ACC112 (cell line): Measurements from ENCODE around the gene ZFAND2A.

ENCODE experiments used
- H2AFZ ChIP-seq: fragments of 200-600 bp; sonication (generic); one replicate; pipeline ENCODE4 v1.6.0; 2017; ENCODE audit warnings: antibody characterized with exemption, low read length; ENCODE audit not compliant: unreplicated experiment
- H3K27ac ChIP-seq: fragments of 200-600 bp; sonication (generic); 2 replicates; pipeline ENCODE4 v1.5.1; 2014; ENCODE audit warnings: low read depth, mild to moderate bottlenecking, antibody characterized with exemption, low read length, moderate library complexity
- H3K27me3 ChIP-seq: fragments of 200-600 bp; sonication (generic); 2 replicates; pipeline ENCODE4 v1.6.1; 2014; ENCODE audit warnings: mild to moderate bottlenecking, antibody characterized with exemption, low read length, moderate library complexity, mixed read lengths; ENCODE audit not compliant: insufficient read depth
- H3K36me3 ChIP-seq: fragments of 200-600 bp; sonication (generic); 2 replicates; pipeline ENCODE4 v1.6.1; 2016; ENCODE audit warnings: mild to moderate bottlenecking, antibody characterized with exemption, low read length, moderate library complexity, mixed read lengths; ENCODE audit not compliant: insufficient read depth
- H3K4me1 ChIP-seq: fragments of 200-600 bp; sonication (generic); one replicate; pipeline ENCODE4 v1.6.1; 2016; ENCODE audit warnings: low read length, mixed read lengths; ENCODE audit not compliant: insufficient read depth, unreplicated experiment, control insufficient read depth
- H3K4me3 ChIP-seq: fragments of 200-600 bp; sonication (generic); 2 replicates; pipeline ENCODE4 v1.5.1; 2014; ENCODE audit warnings: mild to moderate bottlenecking, low read depth, low read length
- H3K79me2 ChIP-seq: fragments of 200-600 bp; sonication (generic); one replicate; pipeline ENCODE4 v1.6.0; 2016; ENCODE audit warnings: low read length; ENCODE audit not compliant: control insufficient read depth, unreplicated experiment, insufficient read depth

Gene ZFAND2A

DNA sequence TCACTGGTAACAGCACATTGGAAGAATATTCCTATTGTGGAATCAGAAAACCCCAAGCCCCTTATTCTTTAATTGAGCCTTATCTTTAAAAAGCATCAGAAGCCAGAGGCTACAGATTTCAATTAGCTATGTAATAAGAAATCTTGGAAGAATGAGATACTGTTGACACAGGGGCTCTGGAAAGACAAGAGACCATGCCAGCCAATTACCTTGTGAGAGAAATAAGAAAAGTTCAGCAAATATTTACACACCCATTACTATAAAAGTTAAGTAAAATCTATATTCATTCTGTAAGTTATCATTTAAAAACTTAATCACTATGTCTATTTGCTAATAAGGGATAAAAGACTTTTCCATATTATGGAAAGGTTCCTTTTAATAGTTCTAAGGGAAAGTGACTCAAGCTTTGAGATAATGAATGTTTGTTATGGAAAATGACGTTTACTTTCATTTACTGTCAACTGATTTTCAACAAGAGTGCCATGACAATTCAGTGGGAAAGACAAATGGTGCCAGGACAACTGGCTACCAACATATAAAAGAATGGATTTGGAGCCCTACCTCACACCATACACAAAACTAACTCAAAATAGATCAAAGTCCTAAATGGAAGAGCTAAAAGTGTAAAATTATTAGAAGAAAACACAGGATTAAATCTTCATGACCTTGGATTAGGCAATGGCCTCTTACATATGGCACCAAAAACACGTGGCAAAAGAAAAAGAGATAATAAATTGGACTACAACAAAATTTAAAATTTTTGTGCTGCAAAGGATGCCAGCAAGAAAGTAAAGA lies 28.3 kb downstream of the ZFAND2A start:
- Histone ChIP-seq H3K27me3 (no peaks in the 10 kb centered on the region), H3K4me3 (no peak overlapping the region), H2AFZ (no peak overlapping the region), H3K79me2 (peaks cover 1% of the 10 kb centered on the region), H3K36me3 (no peaks in the 10 kb centered on the region), H3K4me1 (peaks cover 1% of the 10 kb centered on the region), H3K27ac (no peak overlapping the region)

DNA sequence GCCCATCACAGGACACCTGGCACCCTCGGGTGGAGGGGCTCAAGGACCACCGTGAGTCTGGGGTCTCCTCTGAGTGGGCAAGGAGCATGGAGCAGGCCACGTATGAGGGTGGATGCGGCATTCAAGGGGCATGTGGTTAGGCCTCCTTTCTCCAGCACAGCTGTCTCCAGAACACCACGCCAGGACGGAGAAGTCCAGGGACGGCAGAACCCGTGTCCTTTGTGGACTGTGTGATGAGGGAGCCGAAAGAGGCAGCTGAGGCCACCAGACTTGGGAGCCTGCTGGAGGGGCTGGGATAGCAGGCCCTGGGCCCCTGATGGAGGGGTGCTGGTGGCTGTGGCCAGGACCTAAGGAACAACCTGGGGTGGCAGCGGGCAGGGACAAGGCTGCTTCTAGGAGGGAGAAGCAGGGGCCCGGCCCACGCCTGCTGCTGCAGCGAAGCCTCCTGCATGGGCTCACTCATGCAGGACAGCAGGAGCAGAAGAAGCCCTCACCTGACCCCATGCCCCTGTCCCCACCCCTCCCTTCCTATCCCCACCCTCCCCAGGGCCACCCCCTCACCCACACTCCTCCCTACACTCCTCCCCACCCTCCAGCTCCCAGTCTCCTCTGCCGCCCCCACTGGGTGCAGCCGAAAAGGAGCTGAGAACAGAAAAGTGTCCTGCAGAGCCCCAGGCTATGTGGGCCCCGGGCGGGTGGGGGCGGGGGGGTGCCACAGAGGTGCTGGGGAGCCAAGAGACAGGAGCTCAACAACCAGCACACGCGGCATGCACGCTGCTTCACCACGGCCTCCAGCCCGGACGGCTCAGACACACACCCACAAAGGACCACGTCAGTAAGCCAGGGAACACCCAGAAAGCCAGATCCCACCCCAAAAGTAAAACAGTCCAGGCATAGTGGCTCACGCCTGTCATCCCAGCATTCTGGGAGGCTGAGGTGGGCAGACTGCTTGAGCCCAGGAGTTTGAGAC lies 29.7 kb downstream of the ZFAND2A start:
- Histone ChIP-seq H3K4me1 (peaks cover 2% of the 10 kb centered on the region), H3K79me2 (no peaks in the 10 kb centered on the region), H2AFZ (no peak overlapping the region), H3K36me3 (no peaks in the 10 kb centered on the region), H3K4me3 (no peak overlapping the region), H3K27me3 (no peaks in the 10 kb centered on the region), H3K27ac (no peak overlapping the region)

DNA sequence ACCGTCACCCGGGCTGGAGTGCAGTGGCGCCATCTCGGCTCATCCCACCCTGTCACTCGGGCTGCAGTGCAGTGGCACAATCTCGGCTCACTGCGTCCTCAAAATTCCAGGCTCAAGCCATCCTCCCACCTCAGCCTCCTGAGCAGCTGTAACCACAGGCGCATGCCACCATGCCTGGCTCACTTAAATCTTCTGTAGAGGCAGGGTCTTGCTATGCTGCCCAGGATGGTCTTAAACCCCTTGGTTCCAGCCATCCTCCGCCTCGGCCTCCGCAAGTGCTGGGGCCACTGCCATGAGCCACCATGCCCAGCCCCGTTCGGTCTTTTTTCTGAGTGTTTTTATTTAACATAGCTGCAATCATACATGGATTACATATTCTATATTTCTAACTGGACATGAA lies 30.6 kb downstream of the ZFAND2A start:
- Histone ChIP-seq H3K4me3 (no peak overlapping the region), H3K4me1 (peaks cover 10% of the 10 kb centered on the region), H2AFZ (no peak overlapping the region), H3K36me3 (no peaks in the 10 kb centered on the region), H3K27me3 (no peaks in the 10 kb centered on the region), H3K27ac (no peak overlapping the region), H3K79me2 (no peaks in the 10 kb centered on the region)

DNA sequence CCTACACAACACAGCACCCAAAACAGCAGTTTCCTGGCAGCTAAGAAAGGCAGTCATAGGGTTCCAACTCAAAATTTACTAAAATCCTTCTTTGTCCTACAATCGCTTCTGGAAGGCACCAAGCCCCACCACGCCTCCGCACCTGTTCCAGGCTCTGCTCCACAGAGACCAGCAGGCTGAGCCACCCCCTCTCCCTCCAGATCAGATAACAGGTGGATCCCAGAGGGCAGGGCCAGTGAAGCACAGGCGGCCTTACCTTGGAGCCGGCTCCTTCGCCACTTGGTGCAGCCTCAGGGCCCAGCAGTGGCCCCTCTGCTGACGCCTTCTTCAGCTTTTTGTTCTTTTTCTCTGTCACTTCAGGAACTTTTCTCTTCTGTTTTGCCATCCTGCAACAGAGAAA lies 33.0 kb downstream of the ZFAND2A start:
- Histone ChIP-seq H3K27me3 (no peaks in the 10 kb centered on the region), H3K4me3 (no peak overlapping the region), H3K27ac (no peak overlapping the region), H3K79me2 (peaks cover 6% of the 10 kb centered on the region), H3K4me1 (peaks cover 20% of the 10 kb centered on the region), H2AFZ (no peak overlapping the region), H3K36me3 (no peaks in the 10 kb centered on the region)

DNA sequence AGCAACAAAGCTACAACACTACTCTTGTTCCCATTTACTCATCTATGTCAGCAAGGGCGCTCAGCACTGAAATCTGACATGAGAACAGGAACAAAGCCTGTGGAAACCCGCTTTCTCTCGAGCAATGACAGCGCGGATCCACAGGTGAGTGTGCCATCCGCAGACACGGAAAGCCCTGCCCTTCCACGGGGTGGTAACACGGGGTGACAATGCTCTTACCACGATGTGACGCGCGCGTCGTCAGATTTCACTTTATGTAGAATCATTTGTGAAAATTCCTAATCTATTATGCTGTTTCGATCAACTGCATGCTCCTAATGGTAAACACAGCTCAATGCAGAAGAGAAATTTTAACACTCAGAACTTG lies 34.4 kb downstream of the ZFAND2A start:
- peaks cover 20% of the 10 kb centered on the region for H3K4me1 ChIP-seq

DNA sequence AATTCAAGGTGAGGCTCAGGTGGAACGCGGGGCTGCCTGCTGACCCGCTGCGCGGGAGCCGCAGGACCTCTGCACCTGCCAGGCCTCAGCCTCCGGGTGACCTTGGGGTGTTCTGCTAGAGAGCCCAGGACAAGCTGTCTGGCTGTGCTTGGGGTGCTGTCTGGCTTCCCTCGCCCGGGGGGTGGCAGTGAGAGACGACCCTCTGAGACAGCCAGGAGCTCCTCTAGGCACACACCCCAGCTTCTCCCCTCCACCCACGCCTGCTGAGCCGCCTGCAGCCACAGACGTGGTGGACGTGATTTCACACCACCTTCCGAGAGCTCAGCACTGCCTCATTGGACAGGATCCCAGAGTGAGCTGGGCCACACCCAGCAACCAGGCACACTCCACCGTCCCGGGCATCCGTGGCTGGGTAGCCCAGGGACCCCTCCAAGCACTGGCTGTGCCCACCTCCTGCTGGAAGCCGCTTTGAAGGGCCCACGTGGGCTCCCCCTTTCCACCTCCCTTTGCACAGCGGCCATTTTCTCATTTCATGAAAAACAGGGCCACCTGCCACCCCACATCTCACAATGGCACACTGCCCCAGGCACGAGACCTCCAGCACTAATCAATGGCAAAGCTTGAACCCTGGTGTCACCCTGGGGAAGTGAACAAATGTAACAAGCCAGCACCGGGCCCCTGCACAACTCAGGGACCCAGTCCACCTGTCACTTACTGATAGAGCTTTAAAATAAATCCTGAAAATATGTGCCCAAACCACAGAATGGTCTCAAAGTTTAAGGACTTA lies 35.0 kb downstream of the ZFAND2A start:
- peaks cover 10% of the 10 kb centered on the region for H3K79me2 ChIP-seq
- H3K27me3 ChIP-seq = no peaks in the 10 kb centered on the region
- H3K36me3 ChIP-seq = no peaks in the 10 kb centered on the region
- H3K4me1 ChIP-seq = peaks cover 20% of the 10 kb centered on the region
- no peak overlapping the region for H3K27ac ChIP-seq
- no peak overlapping the region for H2AFZ ChIP-seq
- peak overlapping the region; percentile 49 for H3K4me3 ChIP-seq

More for the DNA sequence above, 34.4 kb downstream of the ZFAND2A start:
- H3K4me3 ChIP-seq = no peak overlapping the region
- no peaks in the 10 kb centered on the region for H3K36me3 ChIP-seq
- H3K27me3 ChIP-seq = no peaks in the 10 kb centered on the region
- H2AFZ ChIP-seq = no peak overlapping the region
- H3K27ac ChIP-seq = no peak overlapping the region
- H3K79me2 ChIP-seq = peaks cover 10% of the 10 kb centered on the region

DNA sequence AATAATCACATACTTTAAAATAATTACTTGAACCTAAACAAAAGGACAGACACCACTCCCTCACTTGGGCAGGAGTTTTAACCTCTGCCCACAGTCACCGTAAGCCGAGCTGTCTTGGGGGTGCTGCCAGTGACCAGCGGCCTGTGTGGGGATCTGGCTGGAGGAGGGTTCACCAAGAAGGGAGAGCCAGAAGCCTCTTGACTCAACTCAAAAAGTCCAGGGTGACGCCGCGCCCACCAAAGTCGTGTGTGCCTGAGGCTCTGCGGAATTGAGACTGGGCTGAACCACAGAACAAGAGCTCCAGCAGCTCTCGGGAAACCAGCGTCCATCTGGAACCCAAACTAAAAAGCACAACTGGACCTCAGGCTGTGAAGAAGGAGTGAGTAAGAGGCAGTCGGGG lies 35.8 kb downstream of the ZFAND2A start:
- H3K79me2 ChIP-seq = peaks cover 10% of the 10 kb centered on the region
- no peaks in the 10 kb centered on the region for H3K36me3 ChIP-seq

DNA sequence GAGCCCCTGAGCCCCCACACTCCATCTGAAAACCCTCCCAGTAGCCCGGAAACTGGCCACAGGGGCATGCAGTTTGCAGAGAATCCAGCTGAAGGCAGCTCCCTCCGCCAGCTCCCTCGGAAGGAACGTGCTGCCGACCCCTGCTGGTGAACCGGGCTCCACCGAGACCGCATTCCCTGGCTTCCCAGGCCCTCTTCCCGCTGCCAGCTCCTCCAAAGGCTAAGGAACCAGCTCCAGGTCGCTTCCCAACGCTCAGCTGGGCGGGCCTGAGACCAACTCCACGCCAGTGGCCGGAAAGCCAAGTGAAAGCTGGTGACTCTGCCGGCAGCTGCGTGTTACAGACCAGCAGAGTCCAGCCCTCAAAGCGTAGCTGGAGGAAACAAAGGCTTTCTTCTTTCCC lies 36.3 kb downstream of the ZFAND2A start:
- peak overlapping the region; percentile 58 for H3K27ac ChIP-seq
- peak overlapping the region; percentile 35 for H2AFZ ChIP-seq
- H3K79me2 ChIP-seq = peaks cover 10% of the 10 kb centered on the region
- peaks cover 20% of the 10 kb centered on the region for H3K4me1 ChIP-seq
- no peaks in the 10 kb centered on the region for H3K27me3 ChIP-seq
- H3K4me3 ChIP-seq = peak overlapping the region; percentile 36
- no peaks in the 10 kb centered on the region for H3K36me3 ChIP-seq

More for the DNA sequence above, 35.8 kb downstream of the ZFAND2A start:
- Histone ChIP-seq H2AFZ (no peak overlapping the region), H3K27ac (peak overlapping the region; percentile 58), H3K4me3 (peak overlapping the region; percentile 36; the same call in 1 of the 2 replicates), H3K4me1 (peaks cover 20% of the 10 kb centered on the region), H3K27me3 (no peaks in the 10 kb centered on the region)

DNA sequence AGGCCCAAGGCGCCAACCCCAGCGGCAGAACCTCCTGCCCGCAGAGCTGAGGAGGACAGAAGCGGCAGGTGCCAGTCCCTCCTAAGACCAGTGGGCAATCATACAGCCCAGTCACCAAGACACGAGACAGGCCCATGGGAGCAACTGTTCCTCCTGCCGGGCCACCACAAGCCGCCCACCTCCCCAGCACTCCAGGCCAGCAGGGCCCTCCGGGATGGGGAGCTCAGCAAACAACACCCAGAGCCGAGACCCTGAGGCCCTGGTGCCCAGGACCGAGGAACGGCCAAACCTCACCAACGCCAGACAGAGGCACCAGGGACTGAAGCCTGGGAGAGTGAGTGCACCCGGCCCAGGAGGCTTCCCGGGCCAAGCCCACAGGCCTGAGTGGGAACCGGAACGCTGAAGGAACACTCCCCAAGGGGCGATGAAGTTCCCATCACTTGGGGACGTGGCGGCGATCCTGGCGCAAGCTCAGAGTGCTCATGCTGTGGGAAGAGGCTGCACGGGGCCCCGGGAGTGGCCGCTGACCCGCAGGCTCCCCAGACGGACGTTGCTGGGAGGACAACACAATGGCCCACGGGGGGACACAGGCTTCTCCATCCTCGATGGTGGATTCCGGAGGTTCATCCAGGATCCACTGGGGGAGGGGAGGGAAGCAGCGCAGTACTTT lies 37.0 kb downstream of the ZFAND2A start:
- no peaks in the 10 kb centered on the region for H3K27me3 ChIP-seq
- H3K36me3 ChIP-seq = no peaks in the 10 kb centered on the region
- H3K27ac ChIP-seq = peak overlapping the region; percentile 58; the same call in 1 of the 2 replicates
- peak overlapping the region; percentile 36; the same call in 1 of the 2 replicates for H3K4me3 ChIP-seq
- H2AFZ ChIP-seq = peak overlapping the region; percentile 35
- H3K79me2 ChIP-seq = peaks cover 10% of the 10 kb centered on the region
- H3K4me1 ChIP-seq = peaks cover 20% of the 10 kb centered on the region
